Astrocyte (in vitro differentiated cells and primary cell): ENCODE measurements around the gene LCOR. TPM values are rescaled to one million over a fixed set of nuclear protein-coding genes. Genes with fewer than 3 reads are reported as not detected.

Experiments
- DNase-seq: peaks from one replicate; pipeline ENCODE4 v3.0.0-alpha.2; 2010; ENCODE audit warnings: low read depth
- FAIRE-seq: peaks from 2 replicates; lab custom pipeline; 2011; peaks lifted over from hg19 to GRCh38; lab: Jason Lieb, UNC
- H2AFZ ChIP-seq: 2 replicates; pipeline ENCODE4 v1.6.0; 2012; ENCODE audit warnings: low read depth, low read length, inconsistent platforms
- H3K27ac ChIP-seq: 2 replicates; pipeline ENCODE4 v1.5.1; 2011; ENCODE audit warnings: low read depth, low read length, inconsistent platforms
- H3K27me3 ChIP-seq: 2 replicates; pipeline ENCODE4 v1.6.0; 2011; ENCODE audit warnings: low read length, inconsistent platforms; ENCODE audit not compliant: insufficient read depth
- H3K36me3 ChIP-seq: 2 replicates; pipeline ENCODE4 v1.5.1; 2011; ENCODE audit warnings: low read length, inconsistent platforms; ENCODE audit not compliant: insufficient read depth
- H3K4me1 ChIP-seq: 2 replicates; pipeline ENCODE4 v1.5.1; 2011; ENCODE audit warnings: low read length, inconsistent platforms; ENCODE audit not compliant: insufficient read depth
- H3K4me2 ChIP-seq: 2 replicates; pipeline ENCODE4 v1.6.0; 2012; ENCODE audit warnings: low read length, inconsistent platforms
- H3K4me3 ChIP-seq: 2 replicates; pipeline ENCODE4 v1.5.1; 2011; ENCODE audit warnings: low read depth, mild to moderate bottlenecking, low read length, inconsistent platforms; ENCODE audit not compliant: insufficient read depth
- H3K79me2 ChIP-seq: 2 replicates; pipeline ENCODE4 v1.6.0; 2012; ENCODE audit warnings: mild to moderate bottlenecking, low read length, inconsistent platforms; ENCODE audit not compliant: insufficient read depth
- H3K9ac ChIP-seq: 2 replicates; pipeline ENCODE4 v1.6.0; 2012; ENCODE audit warnings: mild to moderate bottlenecking, low read length, inconsistent platforms
- H3K9me3 ChIP-seq: 2 replicates; pipeline ENCODE4 v1.5.1; 2012; ENCODE audit warnings: low read depth, mild to moderate bottlenecking, low read length, inconsistent platforms; ENCODE audit not compliant: insufficient read depth
- H4K20me1 ChIP-seq: 2 replicates; pipeline ENCODE4 v1.6.0; 2012; ENCODE audit warnings: low read length, inconsistent platforms; ENCODE audit not compliant: insufficient read depth
- H3K27ac Mint-ChIP-seq: one replicate; pipeline ENCODE4 v1.8.0; 2021; ENCODE audit warnings: mild to moderate bottlenecking, mixed read lengths; ENCODE audit not compliant: unreplicated experiment
- H3K27me3 Mint-ChIP-seq: one replicate; pipeline ENCODE4 v1.8.0; 2021; ENCODE audit warnings: low read depth, mixed read lengths; ENCODE audit not compliant: unreplicated experiment
- H3K36me3 Mint-ChIP-seq: one replicate; pipeline ENCODE4 v1.8.0; 2021; ENCODE audit warnings: low read depth, mixed read lengths; ENCODE audit not compliant: unreplicated experiment
- H3K4me1 Mint-ChIP-seq: one replicate; pipeline ENCODE4 v1.8.0; 2021; ENCODE audit warnings: low read depth, mixed read lengths; ENCODE audit not compliant: unreplicated experiment
- H3K4me3 Mint-ChIP-seq: one replicate; pipeline ENCODE4 v1.8.0; 2021; ENCODE audit warnings: mild to moderate bottlenecking, moderate library complexity, mixed read lengths; ENCODE audit not compliant: unreplicated experiment
- H3K9me3 Mint-ChIP-seq: one replicate; pipeline ENCODE4 v1.8.0; 2021; ENCODE audit warnings: mild to moderate bottlenecking, mixed read lengths; ENCODE audit not compliant: unreplicated experiment
- CTCF ChIP-seq: IDR thresholded peaks from 2 replicates; pipeline ENCODE4 v1.5.1; 2011; ENCODE audit warnings: low read depth, mild to moderate bottlenecking, inconsistent platforms, low read length, moderate library complexity; ENCODE audit not compliant: insufficient read depth
- EZH2 ChIP-seq: IDR thresholded peaks from 2 replicates; pipeline ENCODE4 v1.6.1; 2012; ENCODE audit warnings: mild to moderate bottlenecking, low read length, inconsistent platforms; ENCODE audit not compliant: insufficient read depth
- total RNA-seq: library from RNA; stranded (reverse); gene quantifications from 2 replicates; pipeline ENCODE4 v1.2.1, GENCODE V29; 2021

LCOR gene
- total RNA-seq, 1 donor from 2014 or later: 72.0 TPM

GRCh38 chr10:96896884-96897589 lies 64.9 kb downstream of the LCOR start:
- peaks cover 71% of the 10 kb centered on the region for H4K20me1 ChIP-seq

GRCh38 chr10:96902117-96902516 lies 70.0 kb downstream of the LCOR start:
- no peak overlapping the region for H3K4me3 Mint-ChIP-seq
- Histone ChIP-seq H3K36me3 (no peaks in the 10 kb centered on the region), H2AFZ (no peak overlapping the region), H3K4me2 (no peak overlapping the region), H3K79me2 (peaks cover 97% of the 10 kb centered on the region), H3K9me3 (no peaks in the 10 kb centered on the region), H3K27me3 (no peaks in the 10 kb centered on the region), H3K9ac (no peak overlapping the region), H4K20me1 (peaks cover 82% of the 10 kb centered on the region), H3K27ac (no peak overlapping the region), H3K4me3 (no peak overlapping the region), H3K4me1 (no peaks in the 10 kb centered on the region)
- FAIRE-seq: peak; percentile 39
- no peak for TF ChIP-seq EZH2
- TF ChIP-seq CTCF: no peak
- peaks cover 28% of the 10 kb centered on the region for H3K4me1 Mint-ChIP-seq
- no peak for DNase-seq
- H3K27ac Mint-ChIP-seq: no peak overlapping the region
- H3K9me3 Mint-ChIP-seq: peaks cover 2% of the 10 kb centered on the region
- no peaks in the 10 kb centered on the region for H3K27me3 Mint-ChIP-seq
- H3K36me3 Mint-ChIP-seq: no peaks in the 10 kb centered on the region

More at GRCh38 chr10:96896884-96897589, 64.9 kb downstream of the LCOR start:
- H3K4me1 ChIP-seq: no peaks in the 10 kb centered on the region
- Mint-ChIP-seq H3K27ac (peak overlapping the region; percentile 21), H3K9me3 (peaks cover 5% of the 10 kb centered on the region), H3K36me3 (no peaks in the 10 kb centered on the region), H3K27me3 (no peaks in the 10 kb centered on the region), H3K4me1 (peaks cover 20% of the 10 kb centered on the region), H3K4me3 (no peak overlapping the region)
- FAIRE-seq: peak; percentile 26
- no peak overlapping the region for H3K4me3 ChIP-seq
- TF ChIP-seq EZH2 (no peak), CTCF (no peak)
- no peak overlapping the region for H3K4me2 ChIP-seq
- no peak overlapping the region for H2AFZ ChIP-seq
- H3K9me3 ChIP-seq: no peaks in the 10 kb centered on the region
- no peaks in the 10 kb centered on the region for H3K27me3 ChIP-seq
- no peak overlapping the region for H3K9ac ChIP-seq
- peaks cover 97% of the 10 kb centered on the region for H3K79me2 ChIP-seq
- H3K36me3 ChIP-seq: no peaks in the 10 kb centered on the region
- H3K27ac ChIP-seq: no peak overlapping the region
- DNase-seq: peak; percentile 13

GRCh38 chr10:96902731-96903358 lies 70.7 kb downstream of the LCOR start:
- no peak for DNase-seq
- peaks cover 2% of the 10 kb centered on the region for H3K9me3 Mint-ChIP-seq
- H3K27me3 Mint-ChIP-seq: no peaks in the 10 kb centered on the region

More at GRCh38 chr10:96902731-96903358, 70.7 kb downstream of the LCOR start:
- Histone ChIP-seq H3K4me2 (no peak overlapping the region), H4K20me1 (peaks cover 79% of the 10 kb centered on the region), H3K9me3 (no peaks in the 10 kb centered on the region), H3K27ac (no peak overlapping the region), H3K4me1 (no peaks in the 10 kb centered on the region), H2AFZ (no peak overlapping the region), H3K4me3 (no peak overlapping the region), H3K27me3 (no peaks in the 10 kb centered on the region), H3K9ac (no peak overlapping the region), H3K79me2 (peaks cover 96% of the 10 kb centered on the region), H3K36me3 (no peaks in the 10 kb centered on the region)
- no peak overlapping the region for H3K27ac Mint-ChIP-seq
- H3K4me3 Mint-ChIP-seq: no peak overlapping the region
- TF ChIP-seq EZH2: no peak
- no peak for TF ChIP-seq CTCF
- FAIRE-seq: no peak
- no peaks in the 10 kb centered on the region for H3K36me3 Mint-ChIP-seq
- peaks cover 24% of the 10 kb centered on the region for H3K4me1 Mint-ChIP-seq
